Kidney epithelial cell (primary cell): Measurements from ENCODE around the gene NEB. TPM values are rescaled to one million over a fixed set of nuclear protein-coding genes. Genes with fewer than 3 reads are reported as not detected.

ENCODE experiments used
- DNase-seq: peaks from one replicate; pipeline ENCODE4 v3.0.0-alpha.2; 2010; ENCODE audit warnings: low read depth
- H3K27me3 ChIP-seq: 2 replicates; pipeline ENCODE4 v1.6.0; 2011; ENCODE audit warnings: low read length; ENCODE audit not compliant: control insufficient read depth, insufficient read depth
- H3K36me3 ChIP-seq: 2 replicates; pipeline ENCODE4 v1.5.1; 2011; ENCODE audit warnings: low read length; ENCODE audit not compliant: control insufficient read depth, insufficient read depth
- H3K4me3 ChIP-seq: 2 replicates; pipeline ENCODE4 v1.5.1; 2011; ENCODE audit warnings: low read depth, mild to moderate bottlenecking, control low read depth, low read length
- CTCF ChIP-seq: IDR thresholded peaks from 2 replicates; pipeline ENCODE4 v1.5.1; 2011; ENCODE audit warnings: mild to moderate bottlenecking, moderate library complexity, low read length, control low read depth, inconsistent platforms; ENCODE audit not compliant: insufficient read depth, poor library complexity, severe bottlenecking
- total RNA-seq: library from RNA; depleted of rRNA; stranded (reverse); fragments of >200 nt; gene quantifications from 2 replicates; pipeline ENCODE4 v1.2.3, GENCODE V29; 2015

The NEB gene
- total RNA-seq, 1 donor from 2014 or later = 0.38 TPM

- DNase-seq = no peak
- TF ChIP-seq CTCF = no peak
These were observed 158.9 kb downstream of the NEB start for GRCh38 chr2:151575338-151575737.

GRCh38 chr2:151570191-151570590 is 164.1 kb downstream of the NEB start:
- DNase-seq = no peak
- Histone ChIP-seq H3K36me3 (no peaks in the 10 kb centered on the region), H3K4me3 (no peak overlapping the region), H3K27me3 (no peaks in the 10 kb centered on the region)
- no peak for TF ChIP-seq CTCF

More at GRCh38 chr2:151575338-151575737, 158.9 kb downstream of the NEB start:
- Histone ChIP-seq H3K36me3 (no peaks in the 10 kb centered on the region), H3K27me3 (no peaks in the 10 kb centered on the region), H3K4me3 (no peak overlapping the region)

- no peak for DNase-seq
- H3K27me3 ChIP-seq = no peaks in the 10 kb centered on the region
- TF ChIP-seq CTCF = no peak
- H3K4me3 ChIP-seq = no peak overlapping the region
- H3K36me3 ChIP-seq = no peaks in the 10 kb centered on the region
These were observed 165.1 kb downstream of the NEB start for GRCh38 chr2:151569167-151569566.

- H3K36me3 ChIP-seq = no peaks in the 10 kb centered on the region
- no peak for TF ChIP-seq CTCF
- no peaks in the 10 kb centered on the region for H3K27me3 ChIP-seq
- no peak for DNase-seq
- H3K4me3 ChIP-seq = no peak overlapping the region
These were observed 165.8 kb downstream of the NEB start for GRCh38 chr2:151568501-151568900.

- TF ChIP-seq CTCF = no peak
- no peaks in the 10 kb centered on the region for H3K36me3 ChIP-seq
- H3K4me3 ChIP-seq = no peak overlapping the region
- no peak for DNase-seq
- no peaks in the 10 kb centered on the region for H3K27me3 ChIP-seq
These were observed 167.3 kb downstream of the NEB start for GRCh38 chr2:151567006-151567405.

GRCh38 chr2:151562398-151562797 is 171.9 kb downstream of the NEB start:
- H3K36me3 ChIP-seq = no peaks in the 10 kb centered on the region
- no peak for TF ChIP-seq CTCF
- no peak for DNase-seq
- H3K27me3 ChIP-seq = no peaks in the 10 kb centered on the region
- no peak overlapping the region for H3K4me3 ChIP-seq
